GM21381 (cell line): ENCODE measurements around the gene C9orf72.
A peak's percentile ranks its signal among the peaks of the same experiment; 100 is the strongest.

Experiments
- ATAC-seq: cut with Tn5 transposase; IDR thresholded peaks from one replicate; pipeline ENCODE4 v1.9.1; 2021; ENCODE audit warnings: mild to moderate bottlenecking, moderate library complexity; ENCODE audit not compliant: unreplicated experiment

C9orf72 gene

GRCh38 chr9:27581826-27582225 lies 8.5 kb upstream of the C9orf72 start:
- ATAC-seq, result no peak

GRCh38 chr9:27573634-27574590 lies 631 bp upstream of the C9orf72 start:
- ATAC-seq, result peak; percentile 84

GRCh38 chr9:27572566-27572917 lies 739 bp downstream of the C9orf72 start:
- ATAC-seq, result peak; percentile 26

- no peak for ATAC-seq
These were observed 1.2 kb downstream of the C9orf72 start for GRCh38 chr9:27572061-27572460.

- no peak for ATAC-seq
These were observed 2.3 kb downstream of the C9orf72 start for GRCh38 chr9:27571011-27571410.

GRCh38 chr9:27569406-27569805 lies 3.9 kb downstream of the C9orf72 start:
- ATAC-seq, result no peak

- ATAC-seq, result no peak
These were observed 7.2 kb downstream of the C9orf72 start for GRCh38 chr9:27566118-27566517.

GRCh38 chr9:27565696-27566095 lies 7.6 kb downstream of the C9orf72 start:
- ATAC-seq, result no peak

GRCh38 chr9:27564670-27565069 lies 8.6 kb downstream of the C9orf72 start:
- ATAC-seq, result no peak

- ATAC-seq, result no peak
These were observed 9.4 kb downstream of the C9orf72 start for GRCh38 chr9:27563738-27564430.

- peak; percentile 54 for ATAC-seq
These were observed 11.6 kb downstream of the C9orf72 start for GRCh38 chr9:27561685-27562084.

GRCh38 chr9:27560457-27560856 lies 12.8 kb downstream of the C9orf72 start:
- no peak for ATAC-seq

- ATAC-seq, result no peak
These were observed 15.0 kb downstream of the C9orf72 start for GRCh38 chr9:27558307-27558706.

- ATAC-seq, result no peak
These were observed 16.8 kb downstream of the C9orf72 start for GRCh38 chr9:27556470-27556869.

- no peak for ATAC-seq
These were observed 18.6 kb downstream of the C9orf72 start for GRCh38 chr9:27554712-27555111.

- ATAC-seq, result no peak
These were observed 24.0 kb downstream of the C9orf72 start for GRCh38 chr9:27549196-27549755.

GRCh38 chr9:27548055-27548741 lies 25.1 kb downstream of the C9orf72 start:
- no peak for ATAC-seq

- ATAC-seq, result no peak
These were observed 27.8 kb downstream of the C9orf72 start for GRCh38 chr9:27545471-27545870.

GRCh38 chr9:27542508-27542907 lies 30.8 kb downstream of the C9orf72 start:
- no peak for ATAC-seq

- ATAC-seq, result no peak
These were observed 31.5 kb downstream of the C9orf72 start for GRCh38 chr9:27541740-27542139.

- no peak for ATAC-seq
These were observed 32.8 kb downstream of the C9orf72 start for GRCh38 chr9:27540502-27540901.
